ENCODE results near the gene LEAP2. TPM values are rescaled to one million over a fixed set of nuclear protein-coding genes. Genes with fewer than 3 reads are reported as not detected.

LEAP2 gene
- total and polyA plus RNA-seq, 2 of the 8 experiments (the other 6 are each of a cell fraction or from before 2014, with no cell fraction given), result 1.8 to 2.9 TPM

DNA sequence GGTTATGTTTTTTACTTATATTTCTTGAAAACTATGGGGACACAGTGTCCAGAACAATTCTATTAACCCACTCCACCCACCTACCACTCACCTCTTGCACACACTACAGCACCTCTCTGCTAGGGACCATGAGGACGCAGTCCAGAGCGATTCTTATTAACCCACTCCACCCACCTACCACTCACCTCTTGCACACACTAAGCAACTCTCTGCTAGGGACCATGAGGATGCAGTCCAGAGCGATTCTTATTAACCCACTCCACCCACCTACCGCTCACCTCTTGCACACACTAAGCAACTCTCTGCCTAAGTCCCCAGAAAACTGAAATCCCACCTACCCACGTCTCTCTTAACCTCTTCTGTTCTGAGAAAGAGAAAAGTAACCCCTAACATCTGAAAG, 40.9 kb upstream of the LEAP2 start:
- H3K14ac ChIP-seq (ENCODE audit: insufficient read length), result no peak overlapping the region
- no peaks in the 10 kb centered on the region for H3K79me1 ChIP-seq (ENCODE audit: low read depth, low read length)
- no peak overlapping the region for H3K27ac ChIP-seq (ENCODE audit: low read depth, low read length)
- no peak overlapping the region for H2BK15ac ChIP-seq (ENCODE audit: low read length)
- no peak overlapping the region for H3K4ac ChIP-seq (replicated peaks; ENCODE audit: insufficient read length, low read depth, low read length)
- H3K4me1 ChIP-seq (replicated peaks in 1 of 4; ENCODE audit: control insufficient read depth in 3 of 4, insufficient read depth in 4 of 4, low read length in 3 of 4), result peaks cover 0 to 6% (median 4%) of the 10 kb centered on the region in 4 experiments; a peak in 5 of 7 replicates
- no peak overlapping the region for H4K5ac ChIP-seq (ENCODE audit: insufficient read length, low read depth, low read length)
- H3K27me3 ChIP-seq (replicated peaks in 1 of 4; ENCODE audit: control insufficient read depth in 3 of 4, extremely low read depth in 1 of 4, insufficient read depth in 3 of 4, low read length in 3 of 4), result peaks cover 23 to 41% (median 36%) of the 10 kb centered on the region in 4 experiments
- peaks cover 4% of the 10 kb centered on the region; the same call in 1 of the 2 replicates for H3K23me2 ChIP-seq (ENCODE audit: low read depth, low read length)
- H3K4me3 ChIP-seq (ENCODE audit: extremely low read depth in 1 of 4, insufficient read depth in 2 of 4, low read depth in 3 of 4, low read length in 4 of 4), result no peak overlapping the region
- no peak overlapping the region for H2AFZ ChIP-seq (ENCODE audit: low read length)
- POLR2A ChIA-PET (ENCODE audit: partially characterized antibody), result interaction anchor here (1.1 to 2.4 kb wide), 3 partner anchors 11 to 131 kb away, joined by 4 to 6 read pairs (median 4); partner anchors contain the start of gene AFF4
- no peaks in the 10 kb centered on the region for H3K36me3 ChIP-seq (ENCODE audit: control insufficient read depth in 2 of 4, insufficient read depth in 4 of 4, low read length in 3 of 4)
- FAIRE-seq, result no peak
- H2BK120ac ChIP-seq (replicated peaks; ENCODE audit: low read depth, low read length), result no peak overlapping the region
- no peaks in the 10 kb centered on the region for H4K20me1 ChIP-seq (replicated peaks in 1 of 2; ENCODE audit: control insufficient read depth in 1 of 2, insufficient read depth in 2 of 2, low read length in 2 of 2)
- H3K9ac ChIP-seq (replicated peaks in 1 of 4; ENCODE audit: extremely low read depth in 1 of 4, low read depth in 3 of 4, low read length in 3 of 4), result no peak overlapping the region
- DNase-seq (ENCODE audit: low read depth in 1 of 2, low spot score in 2 of 2), result no peak
- no peak overlapping the region for H2BK12ac ChIP-seq (ENCODE audit: low read depth, low read length)
- H3K9me3 ChIP-seq (ENCODE audit: insufficient read depth in 2 of 2, low read depth in 1 of 2, low read length in 1 of 2), result no peaks in the 10 kb centered on the region
- no peak overlapping the region for H2AK5ac ChIP-seq (ENCODE audit: low read depth, low read length)
- H3K56ac ChIP-seq (replicated peaks; ENCODE audit: insufficient read length, low read depth, low read length), result no peak overlapping the region
- WGBS, 2 experiments (ENCODE audit: extremely low coverage in 1 of 2, insufficient coverage in 1 of 2, insufficient read length in 1 of 2, insufficient replicate concordance in 2 of 2, low coverage in 1 of 2, low lambda C conversion rate in 2 of 2, missing lambda C conversion rate in 1 of 2), result 89% methylated on average over 5 of the region's 5 CpGs; no CpG with 5 or more reads in 1 of the 2 experiments
- no peak overlapping the region for H3K23ac ChIP-seq (ENCODE audit: insufficient read length)
- H2BK5ac ChIP-seq (ENCODE audit: low read depth, low read length), result no peak overlapping the region
- no peak overlapping the region for H4K91ac ChIP-seq (replicated peaks; ENCODE audit: insufficient read length, low read length)
- CTCF ChIA-PET (ENCODE audit: partially characterized antibody), result interaction anchor here (0.5 to 25.6 kb wide), 4 partner anchors 13 to 327 kb away, joined by 4 to 465 read pairs (median 200); partner anchors contain the start of genes CCNI2, GDF9, LEAP2 and UQCRQ
- H3K79me2 ChIP-seq (ENCODE audit: control insufficient read depth in 1 of 2, insufficient read depth in 2 of 2, low read length in 2 of 2), result no peaks in the 10 kb centered on the region
- no peak overlapping the region for H3K4me2 ChIP-seq (ENCODE audit: insufficient read depth in 1 of 2, low read depth in 2 of 2, low read length in 2 of 2)
- TF ChIP-seq SIX5 (IDR thresholded peaks at IDR 0.05; ENCODE audit: low read depth, low read length) (no peak), MAFK (IDR thresholded peaks at IDR 0.05; ENCODE audit: low read depth, low read length) (no peak), POLR2AphosphoS5 (IDR thresholded peaks at IDR 0.05; ENCODE audit: low read depth, low read length) (no peak), SAP30 (IDR thresholded peaks at IDR 0.05; ENCODE audit: insufficient read depth, insufficient replicate concordance, low read length) (no peak), RBBP5 (IDR thresholded peaks at IDR 0.05; ENCODE audit: borderline replicate concordance, low read depth, low read length) (no peak), CHD2 (IDR thresholded peaks at IDR 0.05; ENCODE audit: low read length) (no peak), RFX5 (IDR thresholded peaks at IDR 0.05; ENCODE audit: borderline replicate concordance, low read depth, low read length) (no peak), SP4 (IDR thresholded peaks at IDR 0.05; ENCODE audit: low read length) (no peak), BRCA1 (IDR thresholded peaks at IDR 0.05; ENCODE audit: low read depth, low read length) (no peak), CEBPB (IDR thresholded peaks at IDR 0.05; ENCODE audit: low read depth, low read length) (no peak), TEAD4 (IDR thresholded peaks at IDR 0.05; ENCODE audit: low read depth, low read length) (no peak), SUZ12 (IDR thresholded peaks at IDR 0.05; ENCODE audit: low read length) (no peak), HDAC2 (IDR thresholded peaks at IDR 0.05; ENCODE audit: borderline replicate concordance in 1 of 2, low read depth in 2 of 2, low read length in 2 of 2) (no peak), SP2 (IDR thresholded peaks at IDR 0.05; ENCODE audit: low read length) (no peak)
- TF ChIP-seq, protein P1, sequence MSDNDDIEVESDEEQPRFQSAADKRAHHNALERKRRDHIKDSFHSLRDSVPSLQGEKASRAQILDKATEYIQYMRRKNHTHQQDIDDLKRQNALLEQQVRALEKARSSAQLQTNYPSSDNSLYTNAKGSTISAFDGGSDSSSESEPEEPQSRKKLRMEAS (IDR thresholded peaks at IDR 0.05), result no peak
- no peak overlapping the region for H3K18ac ChIP-seq (ENCODE audit: extremely low read depth, low read length)
- no peak overlapping the region for H2BK20ac ChIP-seq (ENCODE audit: low read length)
- H4K8ac ChIP-seq (ENCODE audit: extremely low read depth, insufficient read depth, low read length), result no peak overlapping the region

All from H1 (cell line).